Right lobe of liver (tissue), 4 donors: Measurements from ENCODE around the gene TNRC18.
"Not testable (repeated sequence)": the region's sequence is repeated elsewhere in the genome, so short reads cannot be mapped to it uniquely, and the experiment has no call there.

ENCODE experiments used
- CTCF ChIP-seq, 4 donors: fragments of 200-600 bp in 3 of 4; fragments of 450-650 bp in 1 of 4; IDR thresholded peaks; one replicate each; pipeline versions ENCODE4 v1.5.1 to v1.8.0; 2016 to 2022; ENCODE audit warnings: antibody characterized with exemption in 4 of 4, mild to moderate bottlenecking in 2 of 4
- POLR2A ChIP-seq: fragments of 450-650 bp; IDR thresholded peaks from one replicate; pipeline ENCODE4 v1.6.1; 2017; ENCODE audit warnings: antibody characterized with exemption, mild to moderate bottlenecking
- donor health status: DM: no; HTN: no; CAD: no.
- donor health status: DM: no; HTN: no; CAD: no.
- donor health status: DM: no; HTN: yes; CAD: no.

GRCh38 chr7:5307221-5308142, 116.2 kb downstream of the TNRC18 start:
- not testable (repeated sequence) for TF ChIP-seq CTCF (IDR thresholded peaks at IDR 0.05); POLR2A
